Breast epithelium (tissue), 4 donors: ENCODE results near the gene ATP1A1. TPM values are rescaled to one million over a fixed set of nuclear protein-coding genes. Genes with fewer than 3 reads are reported as not detected.

Experiments used
- DNase-seq, 2 donors: peaks; one replicate each; pipeline ENCODE4 v3.0.0-alpha.2; 2019; ENCODE audit warnings: low spot score in 2 of 2
- H3K27ac ChIP-seq, 2 donors: fragments of 200-600 bp; sonication (generic) in 1 of 2; one replicate each; pipeline ENCODE4 v1.5.1; 2016 to 2019; ENCODE audit warnings: mild to moderate bottlenecking in 1 of 2
- H3K27me3 ChIP-seq, 2 donors: fragments of 200-600 bp; sonication (generic) in 1 of 2; one replicate each; pipeline versions ENCODE4 v1.5.1 to v1.6.0; 2017 to 2019; ENCODE audit warnings: control low read depth in 1 of 2, mild to moderate bottlenecking in 1 of 2
- H3K36me3 ChIP-seq: fragments of 200-600 bp; one replicate; pipeline ENCODE4 v1.5.1; 2019
- H3K4me1 ChIP-seq, 2 donors: fragments of 200-600 bp; sonication (generic); one replicate each; pipeline ENCODE4 v1.5.1; 2016 to 2019; ENCODE audit warnings: control low read depth in 1 of 2
- H3K4me3 ChIP-seq, 3 donors: fragments of 200-600 bp; sonication (generic); 1 replicate in 2 of 3; 2 replicates in 1 of 3; pipeline ENCODE4 v1.5.1; 2016 to 2019; ENCODE audit warnings: mild to moderate bottlenecking in 3 of 3, moderate library complexity in 2 of 3
- H3K9me3 ChIP-seq, 2 donors: fragments of 200-600 bp; sonication (generic) in 1 of 2; one replicate each; pipeline ENCODE4 v1.5.1; 2016 to 2019; ENCODE audit warnings: control low read depth in 1 of 2
- CTCF ChIP-seq, 3 donors: fragments of 450-650 bp; IDR thresholded peaks; one replicate each; pipeline ENCODE4 v1.5.1; 2016 to 2017; ENCODE audit warnings: antibody characterized with exemption in 3 of 3, mild to moderate bottlenecking in 3 of 3, moderate library complexity in 3 of 3
- POLR2A ChIP-seq: fragments of 450-650 bp; IDR thresholded peaks from one replicate; pipeline ENCODE4 v1.6.1; 2016; ENCODE audit warnings: antibody characterized with exemption, mild to moderate bottlenecking, moderate library complexity
- POLR2AphosphoS5 ChIP-seq, 3 donors: sonication (generic); formaldehyde crosslinking; IDR thresholded peaks; one replicate each; pipeline ENCODE4 v1.6.1; 2017; ENCODE audit warnings: antibody characterized with exemption in 3 of 3
- intact Hi-C: fragments of 100-400 bp; cut with DNase I; formaldehyde crosslinking; loops from one replicate; pipeline ENCODE4 v1.15.1; 2023; ENCODE audit warnings: low total_unique reads
- total RNA-seq, 3 donors: library from RNA; depleted of rRNA; stranded (reverse); fragments of >200 nt; gene quantifications; one replicate each; pipeline ENCODE4 v1.1.0, GENCODE V29; 2016

The ATP1A1 gene
- total RNA-seq, 3 donors from 2014 or later: 235 to 423 (median 331) TPM

- Histone ChIP-seq H3K4me3 (no peak overlapping the region), H3K36me3 (peaks cover 44% of the 10 kb centered on the region), H3K9me3 (no peaks in the 10 kb centered on the region), H3K27me3 (no peaks in the 10 kb centered on the region), H3K27ac (no peak overlapping the region), H3K4me1 (no peaks in the 10 kb centered on the region)
- TF ChIP-seq CTCF (IDR thresholded peaks at IDR 0.05): no peak
- intact Hi-C loops: no loop called here
- no peak for DNase-seq
Measured at GRCh38 chr1:116394270-116394669, 21.2 kb downstream of the ATP1A1 start.

GRCh38 chr1:116396769-116397168, 23.7 kb downstream of the ATP1A1 start:
- Histone ChIP-seq H3K4me3 (no peak overlapping the region), H3K9me3 (no peaks in the 10 kb centered on the region), H3K4me1 (no peaks in the 10 kb centered on the region), H3K27ac (no peak overlapping the region), H3K27me3 (no peaks in the 10 kb centered on the region), H3K36me3 (peaks cover 52% of the 10 kb centered on the region)
- intact Hi-C loops: no loop called here
- no peak for TF ChIP-seq POLR2AphosphoS5 (IDR thresholded peaks at IDR 0.05)
- no peak for TF ChIP-seq POLR2A
- no peak for TF ChIP-seq CTCF (IDR thresholded peaks at IDR 0.05)
- DNase-seq: no peak

GRCh38 chr1:116397728-116398127, 24.7 kb downstream of the ATP1A1 start:
- no peak overlapping the region for H3K4me3 ChIP-seq
- no peak for TF ChIP-seq POLR2A
- TF ChIP-seq POLR2AphosphoS5 (IDR thresholded peaks at IDR 0.05): no peak
- no peak for TF ChIP-seq CTCF (IDR thresholded peaks at IDR 0.05)
- no peaks in the 10 kb centered on the region for H3K4me1 ChIP-seq
- no peak for DNase-seq
- H3K9me3 ChIP-seq: no peaks in the 10 kb centered on the region
- H3K27ac ChIP-seq: no peak overlapping the region
- H3K36me3 ChIP-seq: peaks cover 51% of the 10 kb centered on the region
- H3K27me3 ChIP-seq: no peaks in the 10 kb centered on the region
- intact Hi-C loops: no loop called here

GRCh38 chr1:116400780-116401179, 27.7 kb downstream of the ATP1A1 start:
- no peak overlapping the region for H3K4me3 ChIP-seq
- no peaks in the 10 kb centered on the region for H3K4me1 ChIP-seq
- peaks cover 47% of the 10 kb centered on the region for H3K36me3 ChIP-seq
- no peak overlapping the region for H3K27ac ChIP-seq
- no peaks in the 10 kb centered on the region for H3K27me3 ChIP-seq
- intact Hi-C loops: no loop called here
- H3K9me3 ChIP-seq: no peaks in the 10 kb centered on the region
- TF ChIP-seq POLR2A: no peak
- TF ChIP-seq CTCF (IDR thresholded peaks at IDR 0.05): no peak
- DNase-seq: no peak

- TF ChIP-seq POLR2A (no peak), CTCF (IDR thresholded peaks at IDR 0.05) (no peak), POLR2AphosphoS5 (IDR thresholded peaks at IDR 0.05) (no peak)
- Histone ChIP-seq H3K9me3 (no peaks in the 10 kb centered on the region), H3K4me3 (no peak overlapping the region), H3K27me3 (no peaks in the 10 kb centered on the region), H3K4me1 (no peaks in the 10 kb centered on the region), H3K27ac (no peak overlapping the region), H3K36me3 (peaks cover 39% of the 10 kb centered on the region)
- intact Hi-C loops: no loop called here
- DNase-seq: no peak
Measured at GRCh38 chr1:116401646-116402176, 28.7 kb downstream of the ATP1A1 start.
